Measurements from ENCODE around the gene MRPS11. TPM values are rescaled to one million over a fixed set of nuclear protein-coding genes. Genes with fewer than 3 reads are reported as not detected.
"Not testable (repeated sequence)": the region's sequence is repeated elsewhere in the genome, so short reads cannot be mapped to it uniquely, and the experiment has no call there.

Gene MRPS11
- total RNA-seq, 1 donor from 2014 or later, result 58.9 TPM

DNA sequence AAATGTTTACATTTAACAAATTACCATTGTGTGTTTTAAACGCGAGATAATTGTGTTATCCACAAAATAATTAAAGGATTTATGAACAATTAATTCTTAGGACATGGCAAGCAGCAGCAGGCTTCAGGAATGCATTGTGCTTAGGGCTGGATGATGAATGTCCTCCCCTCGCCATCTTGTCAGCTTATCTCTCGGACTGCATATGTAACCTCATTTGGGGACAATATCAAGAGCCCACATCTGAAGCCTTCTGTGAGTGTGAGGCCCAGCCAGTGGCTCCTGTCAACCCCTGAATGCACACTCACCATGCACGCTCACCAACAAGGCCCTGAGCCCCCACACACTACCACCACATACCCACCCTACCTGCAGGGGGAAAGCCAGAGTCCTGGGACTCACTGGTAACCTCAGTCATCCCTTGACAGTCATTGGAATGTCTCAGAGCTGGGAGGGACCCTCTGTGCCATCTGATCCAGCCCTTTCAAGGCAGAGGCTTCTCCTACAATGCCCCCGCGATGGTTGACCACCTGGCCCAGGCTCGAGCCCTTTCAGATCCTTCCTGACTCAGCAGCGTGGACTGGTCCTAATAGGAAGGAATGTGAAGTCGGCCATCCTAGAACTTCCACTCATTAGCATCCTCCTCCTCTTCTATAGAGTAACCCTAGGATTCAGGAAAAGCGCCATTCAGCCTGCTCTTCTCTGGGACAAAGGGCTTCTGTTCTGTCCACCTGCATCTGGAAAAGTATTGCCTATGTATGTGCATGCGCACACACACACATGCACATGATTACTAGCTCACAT lies 38.5 kb upstream of the MRPS11 start:
- TF ChIP-seq, protein P1, sequence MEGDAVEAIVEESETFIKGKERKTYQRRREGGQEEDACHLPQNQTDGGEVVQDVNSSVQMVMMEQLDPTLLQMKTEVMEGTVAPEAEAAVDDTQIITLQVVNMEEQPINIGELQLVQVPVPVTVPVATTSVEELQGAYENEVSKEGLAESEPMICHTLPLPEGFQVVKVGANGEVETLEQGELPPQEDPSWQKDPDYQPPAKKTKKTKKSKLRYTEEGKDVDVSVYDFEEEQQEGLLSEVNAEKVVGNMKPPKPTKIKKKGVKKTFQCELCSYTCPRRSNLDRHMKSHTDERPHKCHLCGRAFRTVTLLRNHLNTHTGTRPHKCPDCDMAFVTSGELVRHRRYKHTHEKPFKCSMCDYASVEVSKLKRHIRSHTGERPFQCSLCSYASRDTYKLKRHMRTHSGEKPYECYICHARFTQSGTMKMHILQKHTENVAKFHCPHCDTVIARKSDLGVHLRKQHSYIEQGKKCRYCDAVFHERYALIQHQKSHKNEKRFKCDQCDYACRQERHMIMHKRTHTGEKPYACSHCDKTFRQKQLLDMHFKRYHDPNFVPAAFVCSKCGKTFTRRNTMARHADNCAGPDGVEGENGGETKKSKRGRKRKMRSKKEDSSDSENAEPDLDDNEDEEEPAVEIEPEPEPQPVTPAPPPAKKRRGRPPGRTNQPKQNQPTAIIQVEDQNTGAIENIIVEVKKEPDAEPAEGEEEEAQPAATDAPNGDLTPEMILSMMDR (IDR thresholded peaks at IDR 0.05; ENCODE audit: partially characterized antibody, unreplicated experiment), result no peak
- Mint-ChIP-seq H3K9me3 (ENCODE audit: unreplicated experiment) (no peaks in the 10 kb centered on the region), H3K4me3 (ENCODE audit: unreplicated experiment) (no peak overlapping the region), H3K4me1 (ENCODE audit: low read depth, unreplicated experiment) (no peaks in the 10 kb centered on the region), H3K36me3 (ENCODE audit: unreplicated experiment) (no peaks in the 10 kb centered on the region), H3K27me3 (ENCODE audit: unreplicated experiment) (peaks cover 9% of the 10 kb centered on the region), H3K27ac (ENCODE audit: unreplicated experiment) (no peak overlapping the region)
- no peak for DNase-seq

DNA sequence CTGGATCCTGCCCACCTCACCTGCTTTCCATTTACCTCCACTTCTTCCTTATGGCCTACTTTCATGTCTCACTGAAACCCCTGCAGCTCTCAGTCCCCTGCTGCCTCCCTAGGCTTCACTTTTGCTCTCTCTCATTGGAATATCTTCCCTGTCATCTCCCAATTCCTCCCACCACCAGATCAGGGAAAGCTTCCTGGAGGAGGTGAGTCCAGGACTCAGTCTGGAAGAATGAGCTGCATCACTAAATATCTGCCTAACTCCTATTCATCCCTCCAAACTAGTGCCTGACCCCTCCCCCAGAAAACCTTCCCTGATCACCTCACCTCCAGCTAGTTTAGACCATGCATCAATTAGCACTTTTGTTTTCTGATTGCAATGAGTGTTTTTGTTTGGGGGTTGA lies 37.5 kb upstream of the MRPS11 start:
- Mint-ChIP-seq H3K9me3 (ENCODE audit: unreplicated experiment) (no peaks in the 10 kb centered on the region), H3K4me1 (ENCODE audit: low read depth, unreplicated experiment) (no peaks in the 10 kb centered on the region), H3K27me3 (ENCODE audit: unreplicated experiment) (peaks cover 9% of the 10 kb centered on the region), H3K4me3 (ENCODE audit: unreplicated experiment) (no peak overlapping the region), H3K27ac (ENCODE audit: unreplicated experiment) (no peak overlapping the region), H3K36me3 (ENCODE audit: unreplicated experiment) (no peaks in the 10 kb centered on the region)
- no peak for DNase-seq
- TF ChIP-seq, protein P1 (IDR thresholded peaks at IDR 0.05; ENCODE audit: partially characterized antibody, unreplicated experiment), result no peak

DNA sequence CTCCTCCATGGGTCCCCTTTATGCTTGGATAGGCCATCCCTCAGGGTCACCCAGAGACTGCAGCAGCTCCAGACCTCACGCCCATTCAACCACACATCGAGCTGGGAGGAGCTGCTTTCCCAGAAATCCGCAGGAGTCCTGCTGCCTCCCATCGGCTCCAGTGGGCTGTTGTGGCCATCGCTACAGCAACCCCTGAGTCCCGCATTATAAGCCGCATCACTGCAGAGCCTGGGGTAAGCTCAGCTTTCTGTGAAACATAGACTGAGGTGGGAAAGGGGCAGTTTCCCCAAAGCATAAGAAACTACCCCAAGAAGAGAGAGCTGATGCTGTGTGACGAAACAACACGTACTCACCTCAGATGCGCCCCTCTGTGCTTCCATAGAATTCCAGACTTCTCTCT lies 36.1 kb upstream of the MRPS11 start:
- H3K27me3 Mint-ChIP-seq (ENCODE audit: unreplicated experiment), result peaks cover 9% of the 10 kb centered on the region
- H3K4me1 Mint-ChIP-seq (ENCODE audit: low read depth, unreplicated experiment), result peaks cover 8% of the 10 kb centered on the region
- no peak for DNase-seq
- no peak overlapping the region for H3K27ac Mint-ChIP-seq (ENCODE audit: unreplicated experiment)
- peaks cover 7% of the 10 kb centered on the region for H3K9me3 Mint-ChIP-seq (ENCODE audit: unreplicated experiment)
- H3K36me3 Mint-ChIP-seq (ENCODE audit: unreplicated experiment), result no peaks in the 10 kb centered on the region
- TF ChIP-seq, protein P1 (IDR thresholded peaks at IDR 0.05; ENCODE audit: partially characterized antibody, unreplicated experiment), result no peak
- no peak overlapping the region for H3K4me3 Mint-ChIP-seq (ENCODE audit: unreplicated experiment)

DNA sequence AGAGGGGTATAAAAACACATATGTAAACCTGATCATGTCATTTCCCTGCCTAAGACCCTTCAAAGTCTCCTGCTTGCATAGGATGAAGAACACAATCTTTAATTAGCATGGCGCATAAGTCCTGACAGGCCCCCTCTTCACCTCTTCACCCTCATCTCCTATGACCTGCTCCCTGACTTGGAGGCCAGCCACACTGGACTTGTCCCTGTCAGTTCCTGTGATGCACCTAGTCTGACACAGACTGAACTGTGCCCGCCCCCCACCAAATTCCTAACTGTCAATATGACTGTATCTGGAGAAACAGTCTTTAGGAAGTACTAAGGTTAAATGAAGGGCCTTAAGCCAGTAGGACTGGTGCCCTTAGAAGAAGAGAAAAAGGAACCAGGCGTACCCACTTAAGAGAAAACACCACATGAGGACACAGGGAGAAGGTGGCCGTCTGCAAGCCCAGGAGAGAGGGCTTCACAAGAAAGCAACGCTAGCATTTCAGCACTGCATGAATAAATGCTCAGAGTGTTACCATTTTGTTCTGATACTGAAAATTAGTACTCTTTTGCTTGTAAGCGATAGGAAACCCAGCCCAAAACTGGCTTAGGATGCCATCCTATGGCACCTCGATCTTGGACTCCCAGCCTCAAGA lies 34.3 kb upstream of the MRPS11 start:
- no peak for DNase-seq
- Mint-ChIP-seq H3K36me3 (ENCODE audit: unreplicated experiment) (no peaks in the 10 kb centered on the region), H3K27ac (ENCODE audit: unreplicated experiment) (no peak overlapping the region), H3K4me1 (ENCODE audit: low read depth, unreplicated experiment) (peaks cover 8% of the 10 kb centered on the region), H3K9me3 (ENCODE audit: unreplicated experiment) (peaks cover 10% of the 10 kb centered on the region), H3K4me3 (ENCODE audit: unreplicated experiment) (no peak overlapping the region), H3K27me3 (ENCODE audit: unreplicated experiment) (peaks cover 9% of the 10 kb centered on the region)
- TF ChIP-seq, protein P1 (IDR thresholded peaks at IDR 0.05; ENCODE audit: partially characterized antibody, unreplicated experiment), result no peak

DNA sequence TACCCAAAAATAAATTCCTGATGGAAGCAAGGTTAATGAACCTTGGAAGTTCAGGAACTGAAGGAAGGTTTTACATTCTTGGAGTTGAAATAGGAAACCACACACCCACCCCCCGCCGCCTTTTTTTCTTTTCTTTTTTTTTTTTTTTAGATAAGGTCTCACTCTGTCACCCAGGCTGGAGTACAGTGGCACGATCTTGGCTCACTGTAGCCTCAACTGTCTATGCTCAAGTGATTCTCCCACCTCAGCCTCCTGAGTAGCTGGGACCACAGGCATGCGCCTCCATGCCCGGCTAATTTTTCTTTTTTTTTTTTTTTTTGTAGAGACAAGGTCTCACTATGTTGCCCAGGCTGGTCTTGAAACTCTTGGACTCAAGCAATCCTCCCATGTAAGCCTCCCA lies 33.4 kb upstream of the MRPS11 start:
- not testable (repeated sequence) for H3K27me3 Mint-ChIP-seq (ENCODE audit: unreplicated experiment); H3K9me3 Mint-ChIP-seq (ENCODE audit: unreplicated experiment); H3K4me3 Mint-ChIP-seq (ENCODE audit: unreplicated experiment); H3K4me1 Mint-ChIP-seq (ENCODE audit: low read depth, unreplicated experiment); H3K36me3 Mint-ChIP-seq (ENCODE audit: unreplicated experiment); H3K27ac Mint-ChIP-seq (ENCODE audit: unreplicated experiment); DNase-seq

Data from glutamatergic neuron (in vitro differentiated cells).